GM13976 (cell line): ENCODE data around the gene CUBN.

Experiments used
- DNase-seq: peaks from one replicate; pipeline ENCODE4 v3.0.0; 2012; ENCODE audit warnings: low spot score
- in situ Hi-C: fragments of 300-500 bp; cut with MboI; formaldehyde crosslinking; loops from one replicate; pipeline ENCODE4 v1.12.0; 2022; ENCODE audit warnings: low sequenced_read_pairs, mixed read lengths, inconsistent platforms; ENCODE audit not compliant: unreplicated experiment
- TF ChIP-seq, protein P1 (sequence below): IDR thresholded peaks from 2 replicates; pipeline ENCODE4 v1.5.1; 2012; ENCODE audit warnings: borderline replicate concordance, mild to moderate bottlenecking; ENCODE audit not compliant: insufficient read depth; ENCODE audit errors: extremely low read depth, missing control alignments, control extremely low read depth

The CUBN gene

DNA sequence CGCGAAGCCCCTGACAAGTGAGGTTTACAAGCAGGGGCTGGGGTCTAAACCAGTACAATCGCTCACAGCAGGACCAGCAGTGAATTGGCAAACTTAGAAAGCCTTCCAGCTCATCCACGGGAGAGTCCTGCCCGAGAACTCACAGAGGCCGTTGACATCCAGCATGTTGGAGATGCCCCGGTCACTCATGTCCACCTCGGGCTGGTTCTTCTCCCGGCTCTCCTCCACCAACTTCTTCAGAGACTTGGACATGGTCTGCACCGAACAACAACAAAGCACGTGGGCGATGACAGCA lies 312.8 kb downstream of the CUBN start:
- in situ Hi-C loops, result loop anchor here (25.0 kb wide), 1 partner anchor 929 kb away; no protein-coding TSS in a partner anchor
- TF ChIP-seq, protein P1, sequence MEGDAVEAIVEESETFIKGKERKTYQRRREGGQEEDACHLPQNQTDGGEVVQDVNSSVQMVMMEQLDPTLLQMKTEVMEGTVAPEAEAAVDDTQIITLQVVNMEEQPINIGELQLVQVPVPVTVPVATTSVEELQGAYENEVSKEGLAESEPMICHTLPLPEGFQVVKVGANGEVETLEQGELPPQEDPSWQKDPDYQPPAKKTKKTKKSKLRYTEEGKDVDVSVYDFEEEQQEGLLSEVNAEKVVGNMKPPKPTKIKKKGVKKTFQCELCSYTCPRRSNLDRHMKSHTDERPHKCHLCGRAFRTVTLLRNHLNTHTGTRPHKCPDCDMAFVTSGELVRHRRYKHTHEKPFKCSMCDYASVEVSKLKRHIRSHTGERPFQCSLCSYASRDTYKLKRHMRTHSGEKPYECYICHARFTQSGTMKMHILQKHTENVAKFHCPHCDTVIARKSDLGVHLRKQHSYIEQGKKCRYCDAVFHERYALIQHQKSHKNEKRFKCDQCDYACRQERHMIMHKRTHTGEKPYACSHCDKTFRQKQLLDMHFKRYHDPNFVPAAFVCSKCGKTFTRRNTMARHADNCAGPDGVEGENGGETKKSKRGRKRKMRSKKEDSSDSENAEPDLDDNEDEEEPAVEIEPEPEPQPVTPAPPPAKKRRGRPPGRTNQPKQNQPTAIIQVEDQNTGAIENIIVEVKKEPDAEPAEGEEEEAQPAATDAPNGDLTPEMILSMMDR, result no peak
- DNase-seq, result no peak

DNA sequence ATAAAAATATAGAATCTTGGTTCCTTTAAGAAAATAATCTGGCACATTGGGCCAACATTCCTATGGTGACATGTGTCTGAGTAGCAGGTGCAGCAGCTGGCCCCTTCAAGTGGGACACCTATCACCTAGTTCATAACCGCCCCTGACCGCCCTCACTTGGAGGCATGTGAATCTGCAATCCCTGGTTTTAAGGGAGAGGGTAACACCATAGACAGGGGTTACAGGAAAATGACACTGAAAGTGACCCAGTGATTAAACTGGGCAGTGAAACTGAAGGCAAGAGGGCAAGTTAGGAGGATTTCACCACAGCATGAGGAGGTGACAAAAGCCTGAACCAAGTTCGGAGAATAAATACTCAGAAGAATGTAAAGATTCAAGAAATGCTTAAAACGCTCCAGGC lies 313.4 kb downstream of the CUBN start:
- TF ChIP-seq, protein P1, result no peak
- in situ Hi-C loops, result loop anchor here (25.0 kb wide), 1 partner anchor 929 kb away; no protein-coding TSS in a partner anchor
- no peak for DNase-seq

DNA sequence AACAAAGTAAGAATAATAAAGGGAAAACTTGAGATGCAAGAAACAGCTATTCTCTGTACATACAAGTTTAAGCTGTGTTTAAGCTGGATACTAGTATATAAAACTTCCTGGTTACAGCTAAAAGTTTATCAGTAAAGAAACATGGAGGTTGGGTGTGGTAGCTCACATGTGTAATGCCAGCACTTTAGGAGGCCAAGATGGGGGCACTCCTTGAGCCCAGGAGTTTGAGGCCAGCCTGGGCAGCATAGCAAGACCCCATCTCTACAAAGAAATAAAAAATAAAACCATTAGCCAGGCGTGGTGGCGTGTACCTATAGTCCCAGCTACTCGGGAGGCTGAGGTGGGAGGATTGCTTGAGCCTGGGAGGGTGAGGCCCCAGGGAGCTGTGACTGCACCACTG lies 315.6 kb downstream of the CUBN start:
- in situ Hi-C loops, result loop anchor here (25.0 kb wide), 1 partner anchor 927 kb away; no protein-coding TSS in a partner anchor
- no peak for DNase-seq
- TF ChIP-seq, protein P1, result no peak

DNA sequence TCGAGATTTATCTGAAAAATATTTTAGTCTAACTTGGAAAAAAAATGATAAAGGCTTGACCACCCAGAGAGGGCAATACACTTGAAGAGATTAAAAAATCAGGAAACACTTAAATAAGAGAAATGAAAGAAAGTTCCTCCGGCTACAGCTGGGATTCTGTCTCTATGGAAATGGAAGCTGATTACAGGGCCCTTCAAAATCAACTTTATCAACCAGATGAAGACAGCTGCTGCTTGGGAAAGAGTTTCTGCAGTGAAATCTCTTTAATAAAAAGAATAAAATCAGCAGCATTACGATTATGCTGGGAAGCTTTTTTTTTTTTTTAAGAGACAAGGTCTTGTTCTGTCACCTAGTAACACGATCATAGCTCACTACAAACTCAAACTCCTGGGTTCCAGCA lies 316.9 kb downstream of the CUBN start:
- in situ Hi-C loops, result loop anchor here (25.0 kb wide), 1 partner anchor 925 kb away; no protein-coding TSS in a partner anchor
- TF ChIP-seq, protein P1, result no peak
- DNase-seq, result no peak

DNA sequence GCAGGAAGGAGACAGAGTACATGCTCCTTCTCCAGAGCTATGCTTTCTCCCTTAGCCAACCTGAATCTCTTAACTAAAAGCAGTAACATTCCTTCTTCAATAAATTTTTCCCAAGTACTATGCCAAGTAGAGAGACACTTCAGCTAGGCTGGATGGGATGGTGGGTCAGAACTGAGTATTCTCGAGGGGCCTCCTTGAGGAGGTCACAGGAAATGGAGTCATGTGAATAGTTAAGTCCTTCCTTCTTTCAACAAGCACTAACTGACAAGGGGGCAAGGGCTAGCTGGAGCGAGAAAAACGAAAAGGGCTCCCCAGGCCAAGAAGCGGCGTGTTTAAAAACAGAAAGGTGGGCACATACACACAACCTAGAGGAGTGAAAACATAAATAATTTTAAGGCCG lies 317.8 kb downstream of the CUBN start:
- no peak for DNase-seq
- TF ChIP-seq, protein P1, result no peak
- in situ Hi-C loops, result loop anchor here (25.0 kb wide), 1 partner anchor 924 kb away; no protein-coding TSS in a partner anchor

DNA sequence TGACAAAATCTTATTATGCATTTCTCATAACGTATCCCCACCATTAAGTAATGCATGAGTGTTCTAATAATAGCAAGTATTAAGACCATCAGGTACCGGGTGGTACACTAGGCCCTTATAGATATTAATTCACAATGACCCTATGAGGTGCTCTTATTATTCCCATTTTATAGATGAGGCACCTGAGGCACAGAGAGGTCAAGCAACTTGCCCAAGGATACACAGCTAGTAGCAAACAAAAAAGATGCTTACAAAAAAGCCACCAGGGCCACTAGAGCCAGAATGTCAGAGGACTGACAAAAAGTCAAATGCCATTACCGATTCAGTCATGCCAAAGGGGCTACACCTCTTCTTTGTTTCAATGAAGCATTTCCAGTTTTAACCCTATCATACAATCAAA lies 318.3 kb downstream of the CUBN start:
- no peak for DNase-seq
- in situ Hi-C loops, result loop anchor here (25.0 kb wide), 1 partner anchor 924 kb away; no protein-coding TSS in a partner anchor

More for the DNA sequence above, 318.3 kb downstream of the CUBN start:
- TF ChIP-seq, protein P1, result no peak
